ENCODE results near the gene ANK3.

GRCh38 chr10:60304829-60305379 is 84.8 kb downstream of the ANK3 start:
- TF ChIP-seq, protein P1, sequence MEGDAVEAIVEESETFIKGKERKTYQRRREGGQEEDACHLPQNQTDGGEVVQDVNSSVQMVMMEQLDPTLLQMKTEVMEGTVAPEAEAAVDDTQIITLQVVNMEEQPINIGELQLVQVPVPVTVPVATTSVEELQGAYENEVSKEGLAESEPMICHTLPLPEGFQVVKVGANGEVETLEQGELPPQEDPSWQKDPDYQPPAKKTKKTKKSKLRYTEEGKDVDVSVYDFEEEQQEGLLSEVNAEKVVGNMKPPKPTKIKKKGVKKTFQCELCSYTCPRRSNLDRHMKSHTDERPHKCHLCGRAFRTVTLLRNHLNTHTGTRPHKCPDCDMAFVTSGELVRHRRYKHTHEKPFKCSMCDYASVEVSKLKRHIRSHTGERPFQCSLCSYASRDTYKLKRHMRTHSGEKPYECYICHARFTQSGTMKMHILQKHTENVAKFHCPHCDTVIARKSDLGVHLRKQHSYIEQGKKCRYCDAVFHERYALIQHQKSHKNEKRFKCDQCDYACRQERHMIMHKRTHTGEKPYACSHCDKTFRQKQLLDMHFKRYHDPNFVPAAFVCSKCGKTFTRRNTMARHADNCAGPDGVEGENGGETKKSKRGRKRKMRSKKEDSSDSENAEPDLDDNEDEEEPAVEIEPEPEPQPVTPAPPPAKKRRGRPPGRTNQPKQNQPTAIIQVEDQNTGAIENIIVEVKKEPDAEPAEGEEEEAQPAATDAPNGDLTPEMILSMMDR (IDR thresholded peaks at IDR 0.05), result no peak
- TF ChIP-seq POLR2A (IDR thresholded peaks at IDR 0.05), result no peak
